HepG2 (cell line): ENCODE measurements around the gene ALDH1A1. TPM values are rescaled to one million over a fixed set of nuclear protein-coding genes. Genes with fewer than 3 reads are reported as not detected.

Experiments used
- ATAC-seq: fragments of 200-7000 bp; cut with Tn5 transposase; 3 replicates; pipeline ENCODE4 v1.9.1; 2020; ENCODE audit warnings: mild to moderate bottlenecking, moderate library complexity
- BruUV-seq: library from RNA; stranded (reverse); fragments of 400-500 nt; replicated peaks from 2 replicates; lab custom pipeline; 2021; lab: Mats Ljungman, UMichigan
- CTCF ChIA-PET: fragments of 300-600 bp; formaldehyde crosslinking; extraction: SDS; loops from one replicate; lab custom pipeline; 2021; ENCODE audit warnings: low total read pairs, inconsistent platforms, low intra/inter-chr PET ratio; lab: Yijun Ruan, JAX
- POLR2A ChIA-PET: fragments of 350-600 bp; sonication (Branson Sonifier 250); formaldehyde crosslinking; loops from one replicate; lab custom pipeline; 2020; ENCODE audit warnings: antibody characterized with exemption, inconsistent platforms; lab: Yijun Ruan, JAX
- DNase-seq: peaks from one replicate; pipeline ENCODE4 v3.0.0-alpha.2; 2015; ENCODE audit warnings: low spot score
- FAIRE-seq: peaks from 3 replicates; lab custom pipeline; 2011; peaks lifted over from hg19 to GRCh38; lab: Jason Lieb, UNC
- H2AFZ ChIP-seq: one replicate; pipeline ENCODE4 v1.6.1; 2011; ENCODE audit warnings: low read length, inconsistent platforms
- H3K27ac ChIP-seq: fragments of 300-600 bp; 3 replicates; pipeline ENCODE4 v1.8.0; 2011; ENCODE audit warnings: mixed run types, mild to moderate bottlenecking, mixed read lengths, low read length, inconsistent platforms; ENCODE audit not compliant: insufficient read depth; ENCODE audit errors: extremely low read length
- H3K27me3 ChIP-seq, 2 experiments: fragments of 200-600 bp in 1 of 2; 2 replicates in 1 of 2; 3 replicates in 1 of 2; pipeline versions ENCODE4 v1.6.0 to v1.8.0; 2011; ENCODE audit warnings: low read length in 2 of 2, mild to moderate bottlenecking in 2 of 2, moderate library complexity in 2 of 2, inconsistent platforms in 1 of 2; ENCODE audit not compliant: insufficient read depth in 2 of 2, control insufficient read depth in 1 of 2
- H3K36me3 ChIP-seq, 2 experiments: fragments of 200-600 bp in 1 of 2; replicated peaks in 1 of 2; 2 replicates in 1 of 2; 3 replicates in 1 of 2; pipeline versions ENCODE4 v1.5.1 to v1.8.0; 2011; ENCODE audit warnings: low read length in 2 of 2, inconsistent platforms in 1 of 2; ENCODE audit not compliant: insufficient read depth in 2 of 2, control insufficient read depth in 1 of 2
- H3K4me1 ChIP-seq: 2 replicates; pipeline ENCODE4 v1.5.1; 2012; ENCODE audit warnings: low read length, inconsistent platforms; ENCODE audit not compliant: insufficient read depth
- H3K4me2 ChIP-seq: 2 replicates; pipeline ENCODE4 v1.6.0; 2011; ENCODE audit warnings: low read depth, low read length, inconsistent platforms
- H3K4me3 ChIP-seq, 3 experiments: fragments of 200-600 bp in 1 of 3; sonication (generic), shearing (Covaris generic) in 1 of 3; replicated peaks in 1 of 3; 2 replicates each; pipeline ENCODE4 v1.5.1; 2011 to 2016; ENCODE audit warnings: low read length in 3 of 3, inconsistent platforms in 2 of 3, low read depth in 2 of 3, mild to moderate bottlenecking in 2 of 3, control low read depth in 1 of 3, mixed read lengths in 1 of 3; ENCODE audit not compliant: insufficient read depth in 1 of 3
- H3K79me2 ChIP-seq: one replicate; pipeline ENCODE4 v1.6.1; 2011; ENCODE audit warnings: low read length, inconsistent platforms; ENCODE audit not compliant: insufficient read depth
- H3K9ac ChIP-seq: 2 replicates; pipeline ENCODE4 v1.6.0; 2011; ENCODE audit warnings: mild to moderate bottlenecking, low read depth, low read length, inconsistent platforms; ENCODE audit not compliant: insufficient read depth
- H3K9me3 ChIP-seq: 2 replicates; pipeline ENCODE4 v1.5.1; 2012; ENCODE audit warnings: mild to moderate bottlenecking, low read length
- H4K20me1 ChIP-seq: 2 replicates; pipeline ENCODE4 v1.6.0; 2011; ENCODE audit warnings: inconsistent platforms, mild to moderate bottlenecking, low read length, moderate library complexity; ENCODE audit not compliant: insufficient read depth
- ARHGAP35 ChIP-seq: sonication (generic); formaldehyde crosslinking; IDR thresholded peaks from 2 replicates; pipeline ENCODE4 v1.9.0; 2022; ENCODE audit warnings: mild to moderate bottlenecking, inconsistent platforms, moderate library complexity, missing genetic modification reagents, borderline replicate concordance
- DPF2 ChIP-seq: sonication (generic); formaldehyde crosslinking; IDR thresholded peaks from 2 replicates; pipeline ENCODE4 v1.4.0; 2020; ENCODE audit warnings: mild to moderate bottlenecking, low read depth, missing genetic modification reagents, borderline replicate concordance
- FIP1L1 ChIP-seq: fragments of 200-400 bp; formaldehyde crosslinking; IDR thresholded peaks from 2 replicates; pipeline ENCODE4 v1.6.1; 2018; ENCODE audit warnings: low read depth, mild to moderate bottlenecking, low read length, moderate library complexity, borderline replicate concordance; ENCODE audit not compliant: insufficient read depth
- FOSL2 ChIP-seq: sonication (generic); formaldehyde crosslinking; IDR thresholded peaks from 2 replicates; pipeline ENCODE4 v1.4.0; 2020; ENCODE audit warnings: missing genetic modification reagents
- HDAC1 ChIP-seq: sonication (generic); formaldehyde crosslinking; IDR thresholded peaks from 2 replicates; pipeline ENCODE4 v1.5.1; 2020; ENCODE audit warnings: mild to moderate bottlenecking, missing genetic modification reagents
- HMGA1 ChIP-seq: sonication (generic); formaldehyde crosslinking; conservative IDR thresholded peaks from 2 replicates; pipeline ENCODE4 v1.4.0; 2020; ENCODE audit warnings: missing genetic modification reagents
- KLF15 ChIP-seq: sonication (generic); formaldehyde crosslinking; IDR thresholded peaks from 2 replicates; pipeline ENCODE4 v1.8.1; 2023; ENCODE audit warnings: borderline replicate concordance, mild to moderate bottlenecking, inconsistent platforms, missing genetic modification reagents, mixed read lengths
- NFE2L2 ChIP-seq: fragments of 150-350 bp; IDR thresholded peaks from 2 replicates; pipeline ENCODE4 v1.6.1; 2014; ENCODE audit warnings: low read length
- PPARG ChIP-seq: conservative IDR thresholded peaks from 2 replicates; pipeline ENCODE4 v1.6.1; 2016; ENCODE audit warnings: missing biosample characterization, missing genetic modification reagents
- SIX4 ChIP-seq: sonication (generic); formaldehyde crosslinking; IDR thresholded peaks from 2 replicates; pipeline ENCODE4 v1.4.0; 2020; ENCODE audit warnings: missing genetic modification reagents
- SMARCE1 ChIP-seq: fragments of 450-650 bp; IDR thresholded peaks from 2 replicates; pipeline ENCODE4 v1.6.1; 2017; ENCODE audit warnings: borderline replicate concordance
- SP2 ChIP-seq: sonication (generic); formaldehyde crosslinking; IDR thresholded peaks from 2 replicates; pipeline ENCODE4 v1.5.1; 2020; ENCODE audit warnings: mild to moderate bottlenecking, missing genetic modification reagents
- SSRP1 ChIP-seq: IDR thresholded peaks from 2 replicates; pipeline ENCODE4 v1.6.1; 2016; ENCODE audit warnings: control low read depth
- TBP ChIP-seq: sonication (generic); formaldehyde crosslinking; IDR thresholded peaks from 2 replicates; pipeline ENCODE4 v1.5.0; 2020; ENCODE audit warnings: missing genetic modification reagents
- XBP1 ChIP-seq: sonication (generic); formaldehyde crosslinking; IDR thresholded peaks from 2 replicates; pipeline ENCODE4 v1.5.0; 2020; ENCODE audit warnings: missing genetic modification reagents
- ZNF124 ChIP-seq: sonication (generic); formaldehyde crosslinking; IDR thresholded peaks from 2 replicates; pipeline ENCODE4 v1.4.0; 2020; ENCODE audit warnings: missing genetic modification reagents
- ZNF782 ChIP-seq: sonication (generic); formaldehyde crosslinking; IDR thresholded peaks from 2 replicates; pipeline ENCODE4 v1.4.0; 2020; ENCODE audit warnings: missing genetic modification reagents, mild to moderate bottlenecking, borderline replicate concordance
- ZSCAN21 ChIP-seq: sonication (generic); formaldehyde crosslinking; IDR thresholded peaks from 2 replicates; pipeline ENCODE4 v1.8.0; 2022; ENCODE audit warnings: mild to moderate bottlenecking, missing genetic modification reagents, moderate library complexity, borderline replicate concordance
- whole genome bisulfite sequencing: methylation state at CpG from one replicate; pipeline ENCODE4 v1.1.6; 2017; ENCODE audit warnings: low lambda C conversion rate; 5-methylcytosine and 5-hydroxymethylcytosine counted together
- in situ Hi-C: cut with HindIII; loops from 2 replicates; pipeline ENCODE4 v1.10.0; 2017; ENCODE audit warnings: low pct_unique_long_range_greater_than_20kb; ENCODE audit not compliant: extremely low pct_ligation_motif_present
- intact Hi-C: fragments of 100-400 bp; cut with micrococcal nuclease; formaldehyde crosslinking; loops from one replicate; pipeline ENCODE4 v1.10.0; 2022; ENCODE audit not compliant: unreplicated experiment
- polyA plus RNA-seq, 8 experiments: library from polyadenylated mRNA; depleted of rRNA in 3 of 8; stranded (reverse) in 7 of 8; unstranded in 1 of 8; fragments of >200 nt; fragmentation: Illumina TruSeq in 4 of 8; extraction: Trizol in 4 of 8; gene quantifications; 2 replicates each; pipeline versions ENCODE4 v1.2.1 to v1.2.3, GENCODE V29; 2011 to 2016; ENCODE audit warnings: low read depth in 4 of 8, missing spikeins in 1 of 8, mixed read lengths in 1 of 8; ENCODE audit not compliant: insufficient read depth in 1 of 8
- total RNA-seq, 5 experiments: library from RNA; depleted of rRNA; stranded (reverse); fragments of >200 nt; fragmentation: Illumina TruSeq; extraction: Trizol; gene quantifications; 2 replicates each; pipeline ENCODE4 v1.2.3, GENCODE V29; 2016; ENCODE audit warnings: low read depth in 1 of 5

Gene ALDH1A1
- total and polyA plus RNA-seq, 2 of the 13 experiments (the other 11 are each of a cell fraction or from before 2014, with no cell fraction given): 88.2 to 439 TPM

GRCh38 chr9:72979405-72980100, 26.7 kb upstream of the ALDH1A1 start (continued):
- TF ChIP-seq NFE2L2 (peak; percentile 87), ARHGAP35 (CRISPR knock-in tag) (no peak), FOSL2 (peak; percentile 46), PPARG (peak; percentile 33; the same call in 1 of the 2 replicates)

GRCh38 chr9:72978744-72979143, 25.9 kb upstream of the ALDH1A1 start:
- FAIRE-seq: no peak
- POLR2A ChIA-PET: interaction anchor here (0.5 kb wide), 1 partner anchor 29 kb away, joined by 3 read pairs; no protein-coding TSS in a partner anchor
- peak overlapping the region; percentile 12 for H2AFZ ChIP-seq

More at GRCh38 chr9:72978744-72979143, 25.9 kb upstream of the ALDH1A1 start:
- intact Hi-C loops (no loop called here), in situ Hi-C loops (no loop called here)
- DNase-seq (no peak), ATAC-seq (no peak)
- H3K4me1 ChIP-seq: peaks cover 61% of the 10 kb centered on the region
- CTCF ChIA-PET: no interaction called here
- no peaks in the 10 kb centered on the region for H3K9me3 ChIP-seq
- no peaks in the 10 kb centered on the region for H4K20me1 ChIP-seq
- H3K36me3 ChIP-seq: no peaks in the 10 kb centered on the region
- BruUV-seq: no TSS peak
- 95% methylated on average over 1 of the region's 1 CpG for WGBS
- H3K4me3 ChIP-seq: no peak overlapping the region
- peak overlapping the region; percentile 48 for H3K27ac ChIP-seq
- no peak overlapping the region for H3K9ac ChIP-seq
- TF ChIP-seq ZSCAN21: no peak
- TF ChIP-seq TBP: no peak
- TF ChIP-seq SMARCE1: no peak
- TF ChIP-seq HDAC1 (CRISPR knock-in tag): no peak
- no peak for TF ChIP-seq SP2 (CRISPR knock-in tag)
- TF ChIP-seq XBP1 (CRISPR knock-in tag): no peak
- TF ChIP-seq HMGA1 (CRISPR knock-in tag): no peak
- TF ChIP-seq DPF2: no peak
- no peak for TF ChIP-seq ZNF782
- TF ChIP-seq SIX4 (CRISPR knock-in tag): no peak
- TF ChIP-seq ZNF124 (CRISPR knock-in tag): no peak
- no peak for TF ChIP-seq KLF15 (CRISPR knock-in tag)
- no peak for TF ChIP-seq FIP1L1
- no peak for TF ChIP-seq SSRP1
- H3K27me3 ChIP-seq: no peaks in the 10 kb centered on the region
- H3K79me2 ChIP-seq: no peaks in the 10 kb centered on the region
- no peak overlapping the region for H3K4me2 ChIP-seq
